GM12878 (cell line): ENCODE measurements around the gene ITSN1.

Source experiments
- CTCF ChIP-seq, 3 experiments: IDR thresholded peaks in 2 of 3; conservative IDR thresholded peaks in 1 of 3; 2 replicates each; pipeline ENCODE4 v1.5.1; 2011; ENCODE audit warnings: low read depth in 3 of 3, low read length in 3 of 3, mild to moderate bottlenecking in 3 of 3, control low read depth in 2 of 3, moderate library complexity in 2 of 3, inconsistent platforms in 1 of 3, mixed read lengths in 1 of 3; ENCODE audit not compliant: control insufficient read depth in 2 of 3, insufficient read depth in 1 of 3; ENCODE audit errors: extremely low read depth in 1 of 3
- E2F4 ChIP-seq: IDR thresholded peaks from 2 replicates; pipeline ENCODE4 v1.6.1; 2012; ENCODE audit warnings: low read depth, low read length, improper control_type of control experiment
- EZH2 ChIP-seq: IDR thresholded peaks from 2 replicates; pipeline ENCODE4 v1.6.1; 2012; ENCODE audit warnings: low read depth, mild to moderate bottlenecking, control low read depth, inconsistent platforms, low read length, borderline replicate concordance; ENCODE audit not compliant: control insufficient read depth
- IKZF2 ChIP-seq, 2 experiments: fragments of 450-650 bp; IDR thresholded peaks; 2 replicates each; pipeline ENCODE4 v1.6.1; 2017; ENCODE audit warnings: mild to moderate bottlenecking in 2 of 2, moderate library complexity in 2 of 2
- NR2C2 ChIP-seq: IDR thresholded peaks from 2 replicates; pipeline ENCODE4 v1.6.1; 2011; ENCODE audit warnings: borderline replicate concordance, low read depth; ENCODE audit not compliant: control insufficient read depth, insufficient read length
- PBX3 ChIP-seq: IDR thresholded peaks from 2 replicates; pipeline ENCODE4 v1.6.1; 2011; ENCODE audit warnings: mild to moderate bottlenecking, low read depth, low read length, moderate library complexity; ENCODE audit not compliant: insufficient replicate concordance
- PRDM15 ChIP-seq: fragments of 450-650 bp; formaldehyde crosslinking; IDR thresholded peaks from 2 replicates; pipeline ENCODE4 v1.4.0; 2020; ENCODE audit warnings: mild to moderate bottlenecking, moderate library complexity
- RAD21 ChIP-seq: IDR thresholded peaks from 2 replicates; pipeline ENCODE4 v1.6.1; 2011; ENCODE audit warnings: mild to moderate bottlenecking, low read depth, low read length, moderate library complexity; ENCODE audit not compliant: insufficient read depth
- RBBP5 ChIP-seq: fragments of 200-600 bp; sonication (generic); conservative IDR thresholded peaks from 2 replicates; pipeline ENCODE4 v1.6.1; 2016
- REST ChIP-seq: IDR thresholded peaks from 2 replicates; pipeline ENCODE4 v1.6.1; 2012; ENCODE audit warnings: mild to moderate bottlenecking, low read depth, low read length
- SUZ12 ChIP-seq: fragments of 200-600 bp; sonication (generic); IDR thresholded peaks from one replicate; pipeline ENCODE4 v1.6.1; 2018; ENCODE audit warnings: antibody characterized with exemption, mild to moderate bottlenecking; ENCODE audit not compliant: unreplicated experiment
- ZNF274 ChIP-seq: IDR thresholded peaks from one replicate; pipeline ENCODE4 v1.8.0; 2011; ENCODE audit not compliant: insufficient read length, insufficient read depth

GRCh38 chr21:33932731-33933130 is 290.4 kb downstream of the ITSN1 start:
- TF ChIP-seq PBX3: no peak
- TF ChIP-seq IKZF2 (IDR thresholded peaks at IDR 0.05): no peak
- TF ChIP-seq RAD21: no peak
- no peak for TF ChIP-seq E2F4
- TF ChIP-seq NR2C2: no peak
- no peak for TF ChIP-seq PRDM15 (CRISPR knock-in tag)
- TF ChIP-seq EZH2: no peak
- no peak for TF ChIP-seq REST
- TF ChIP-seq CTCF (IDR thresholded peaks at IDR 0.05 in 2 of 3, conservative IDR thresholded peaks at IDR 0.05 in 1 of 3; ENCODE audit: control insufficient read depth in 2 of 3, extremely low read depth in 1 of 3, insufficient read depth in 1 of 3, low read depth in 3 of 3, low read length in 3 of 3): no peak
- no peak for TF ChIP-seq SUZ12
- TF ChIP-seq RBBP5: no peak
- no peak for TF ChIP-seq ZNF274
